ENCODE results near the gene ELOA.
"Not testable (repeated sequence)": the region's sequence is repeated elsewhere in the genome, so short reads cannot be mapped to it uniquely, and the experiment has no call there.

The ELOA gene

GRCh38 chr1:23798662-23799142, 55.4 kb downstream of the ELOA start:
- H3K27ac ChIP-seq = peak overlapping the region in 1 of 2 donors; percentile 92
- DNase-seq (ENCODE audit: low spot score) = no peak
- TF ChIP-seq CTCF (IDR thresholded peaks at IDR 0.05) = no peak
- no peak overlapping the region for H3K4me3 ChIP-seq

- DNase-seq (ENCODE audit: low spot score) = no peak
- no peak for TF ChIP-seq CTCF (IDR thresholded peaks at IDR 0.05)
- peak overlapping the region; percentile 79 for H3K4me3 ChIP-seq
- peak overlapping the region; percentile 83 to 92 for H3K27ac ChIP-seq
Measured at GRCh38 chr1:23799255-23799569, 55.9 kb downstream of the ELOA start.

- TF ChIP-seq CTCF (IDR thresholded peaks at IDR 0.05) = no peak
- H3K4me3 ChIP-seq = peak overlapping the region; percentile 79
- H3K27ac ChIP-seq = peak overlapping the region; percentile 83 to 92
- DNase-seq (ENCODE audit: low spot score) = no peak
Measured at GRCh38 chr1:23799570-23800399, 56.5 kb downstream of the ELOA start.

GRCh38 chr1:23800400-23801337, 57.4 kb downstream of the ELOA start, which contains the start of gene GALE:
Gene GALE (minus strand): TSS chr1:23800754. CDS start chr1:23799007, 1,747 bp downstream.
- Histone ChIP-seq H3K27ac (peak within 1 kb of the TSS; percentile 83 to 92), H3K4me3 (peak within 1 kb of the TSS; percentile 79)
- TF ChIP-seq CTCF (IDR thresholded peaks at IDR 0.05) = no peak
- peak; percentile 97 for DNase-seq (ENCODE audit: low spot score)

GRCh38 chr1:23801338-23801748, 58.1 kb downstream of the ELOA start:
- peak overlapping the region; percentile 83 to 92 for H3K27ac ChIP-seq
- no peak for TF ChIP-seq CTCF (IDR thresholded peaks at IDR 0.05)
- peak overlapping the region; percentile 79 for H3K4me3 ChIP-seq
- DNase-seq (ENCODE audit: low spot score) = no peak

- no peak for TF ChIP-seq CTCF (IDR thresholded peaks at IDR 0.05)
- peak overlapping the region in 1 of 2 donors; percentile 92 for H3K27ac ChIP-seq
- no peak overlapping the region for H3K4me3 ChIP-seq
- no peak for DNase-seq (ENCODE audit: low spot score)
Measured at GRCh38 chr1:23801876-23802275, 58.6 kb downstream of the ELOA start.

- H3K27ac ChIP-seq = not testable (repeated sequence)
Measured at GRCh38 chr1:23802809-23803342, 59.6 kb downstream of the ELOA start.

More at GRCh38 chr1:23802809-23803342, 59.6 kb downstream of the ELOA start:
- H3K4me3 ChIP-seq; DNase-seq (ENCODE audit: low spot score): not testable (repeated sequence)

All from coronary artery (tissue), 2 donors.